SU-DHL-6 (cell line): ENCODE results near the gene ANKRD49.

Experiments
- CTCF ChIP-seq: fragments of 200-600 bp; sonication (generic); IDR thresholded peaks from one replicate; pipeline ENCODE4 v1.5.1; 2017; ENCODE audit warnings: antibody characterized with exemption, mild to moderate bottlenecking, low read length, moderate library complexity; ENCODE audit not compliant: insufficient read depth, poor library complexity, severe bottlenecking
- EZH2phosphoT487 ChIP-seq: fragments of 200-600 bp; sonication (generic), shearing (Covaris generic); conservative IDR thresholded peaks from 2 replicates; pipeline ENCODE4 v1.6.1; 2018; ENCODE audit warnings: mild to moderate bottlenecking, antibody characterized with exemption, low read length, moderate library complexity, mixed read lengths

GRCh38 chr11:94543695-94544645, 50.2 kb downstream of the ANKRD49 start, which contains the start of gene FUT4:
- TF ChIP-seq CTCF (no peak), EZH2phosphoT487 (no peak)
